GM21381 (cell line): ENCODE data around the gene MCOLN1.

ENCODE experiments used
- ATAC-seq: cut with Tn5 transposase; IDR thresholded peaks from one replicate; pipeline ENCODE4 v1.9.1; 2021; ENCODE audit warnings: mild to moderate bottlenecking, moderate library complexity; ENCODE audit not compliant: unreplicated experiment

The MCOLN1 gene

GRCh38 chr19:7541828-7542443, 19.5 kb downstream of the MCOLN1 start:
- ATAC-seq = no peak

DNA sequence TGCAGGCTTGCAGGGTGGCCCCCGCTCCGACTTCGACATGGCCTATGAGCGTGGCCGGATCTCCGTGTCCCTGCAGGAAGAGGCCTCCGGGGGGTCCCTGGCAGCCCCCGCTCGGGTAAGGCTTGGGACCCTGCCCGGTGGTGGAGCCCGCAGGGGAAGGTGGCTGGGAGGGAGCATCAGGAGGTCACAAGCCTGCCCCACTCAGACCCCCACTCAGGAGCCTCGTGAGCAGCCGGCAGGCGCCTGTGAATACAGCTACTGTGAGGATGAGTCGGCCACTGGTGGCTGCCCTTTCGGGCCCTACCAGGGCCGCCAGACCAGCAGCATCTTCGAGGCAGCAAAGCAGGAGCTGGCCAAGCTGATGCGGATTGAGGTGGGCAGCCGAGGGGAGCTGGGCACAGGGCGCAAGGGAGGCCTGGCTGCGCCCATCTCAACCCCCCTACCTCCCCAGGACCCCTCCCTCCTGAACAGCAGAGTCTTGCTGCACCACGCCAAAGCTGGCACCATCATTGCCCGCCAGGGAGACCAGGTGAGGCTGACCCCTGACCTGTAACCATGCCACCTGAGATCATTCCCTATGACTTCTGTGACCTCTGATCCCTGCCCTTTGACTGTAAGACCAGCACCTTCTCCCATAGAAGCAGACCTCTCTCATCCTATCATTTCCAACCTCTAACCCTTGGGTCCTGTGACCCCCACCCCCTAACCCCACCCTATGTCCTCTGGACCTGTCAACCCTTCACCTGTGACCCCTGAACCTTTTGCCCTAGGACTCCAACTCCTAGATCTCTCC, 20.3 kb downstream of the MCOLN1 start:
- ATAC-seq = no peak

GRCh38 chr19:7544626-7545025, 22.2 kb downstream of the MCOLN1 start:
- ATAC-seq = no peak

DNA sequence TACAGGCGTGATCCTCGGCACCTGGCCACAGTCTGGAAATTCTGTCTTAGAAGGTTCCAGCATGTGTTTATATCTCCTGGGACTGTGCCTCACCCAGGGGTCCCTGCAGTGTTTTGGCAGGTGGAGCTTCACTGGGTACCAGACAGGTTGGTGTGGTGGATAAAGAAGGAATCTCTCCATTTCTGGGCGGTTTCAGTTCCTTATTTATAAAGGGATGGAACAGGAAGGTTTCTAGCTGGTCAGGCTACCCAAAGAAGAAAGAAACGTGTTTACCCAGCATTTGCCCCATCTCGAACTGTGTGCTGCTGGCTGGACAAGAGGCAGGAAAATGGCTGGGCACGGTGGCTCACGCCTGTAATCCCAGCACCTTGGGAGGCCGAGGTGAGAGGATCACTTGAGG, 22.9 kb downstream of the MCOLN1 start:
- no peak for ATAC-seq

GRCh38 chr19:7545904-7546303, 23.5 kb downstream of the MCOLN1 start:
- ATAC-seq = no peak

GRCh38 chr19:7547159-7547558, 24.7 kb downstream of the MCOLN1 start:
- ATAC-seq = no peak

GRCh38 chr19:7549429-7550148, 27.2 kb downstream of the MCOLN1 start:
- no peak for ATAC-seq

GRCh38 chr19:7550169-7550770, 27.8 kb downstream of the MCOLN1 start:
- ATAC-seq = no peak

DNA sequence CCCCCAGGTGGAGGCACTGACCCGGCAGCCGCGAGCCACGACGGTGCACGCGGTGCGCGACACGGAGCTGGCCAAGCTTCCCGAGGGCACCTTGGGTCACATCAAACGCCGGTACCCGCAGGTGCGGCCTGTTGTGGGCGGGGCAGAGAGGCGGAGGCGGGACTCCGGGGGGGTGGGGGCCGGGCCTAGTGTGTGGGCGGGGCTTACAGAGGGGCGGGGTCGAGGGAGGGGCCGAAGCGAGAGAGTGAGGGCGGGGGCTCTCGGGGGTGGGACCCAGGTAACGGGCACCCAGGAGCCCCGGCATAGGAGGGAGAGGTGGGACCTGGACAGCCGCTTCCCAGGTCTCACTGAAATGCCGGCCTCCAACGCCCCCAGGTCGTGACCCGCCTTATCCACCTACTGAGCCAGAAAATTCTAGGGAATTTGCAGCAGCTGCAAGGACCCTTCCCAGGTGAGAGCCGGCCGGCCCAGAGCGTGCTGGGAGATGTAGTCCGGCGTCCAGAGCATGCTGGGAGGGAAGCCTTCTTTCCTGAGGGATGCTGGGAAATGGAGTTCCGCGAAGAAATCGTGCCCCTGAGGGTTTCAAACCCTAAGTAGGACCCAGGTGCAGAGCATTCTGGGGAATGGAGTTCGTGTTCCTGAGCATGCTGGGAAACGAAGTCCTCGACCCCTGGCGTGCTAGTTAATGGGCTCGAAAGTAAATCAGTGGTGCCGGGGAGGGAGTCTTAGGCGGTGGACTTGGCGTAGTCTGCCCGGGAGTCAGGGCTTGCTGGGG, 28.8 kb downstream of the MCOLN1 start:
- no peak for ATAC-seq

DNA sequence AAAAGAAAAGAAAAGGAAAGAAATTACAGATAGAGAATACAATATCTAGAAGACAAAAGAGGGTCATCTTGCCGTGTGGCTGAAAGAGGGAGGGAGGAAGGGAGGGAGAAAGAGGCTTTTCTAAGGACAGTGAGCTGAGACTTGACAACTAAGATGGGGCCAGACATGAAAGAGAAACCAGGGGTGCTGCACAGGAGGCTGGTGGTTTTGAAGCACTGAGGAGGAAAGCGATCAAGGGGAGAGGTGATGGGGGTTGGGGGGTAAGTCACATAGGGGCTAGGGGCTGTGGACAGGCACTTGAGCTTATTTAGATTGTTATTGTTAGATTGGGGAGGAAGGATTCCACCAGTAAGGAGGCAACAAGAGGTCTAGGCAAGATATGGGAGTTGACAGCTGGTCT, 30.4 kb downstream of the MCOLN1 start:
- ATAC-seq = no peak

GRCh38 chr19:7554565-7554964, 32.1 kb downstream of the MCOLN1 start:
- ATAC-seq = no peak

DNA sequence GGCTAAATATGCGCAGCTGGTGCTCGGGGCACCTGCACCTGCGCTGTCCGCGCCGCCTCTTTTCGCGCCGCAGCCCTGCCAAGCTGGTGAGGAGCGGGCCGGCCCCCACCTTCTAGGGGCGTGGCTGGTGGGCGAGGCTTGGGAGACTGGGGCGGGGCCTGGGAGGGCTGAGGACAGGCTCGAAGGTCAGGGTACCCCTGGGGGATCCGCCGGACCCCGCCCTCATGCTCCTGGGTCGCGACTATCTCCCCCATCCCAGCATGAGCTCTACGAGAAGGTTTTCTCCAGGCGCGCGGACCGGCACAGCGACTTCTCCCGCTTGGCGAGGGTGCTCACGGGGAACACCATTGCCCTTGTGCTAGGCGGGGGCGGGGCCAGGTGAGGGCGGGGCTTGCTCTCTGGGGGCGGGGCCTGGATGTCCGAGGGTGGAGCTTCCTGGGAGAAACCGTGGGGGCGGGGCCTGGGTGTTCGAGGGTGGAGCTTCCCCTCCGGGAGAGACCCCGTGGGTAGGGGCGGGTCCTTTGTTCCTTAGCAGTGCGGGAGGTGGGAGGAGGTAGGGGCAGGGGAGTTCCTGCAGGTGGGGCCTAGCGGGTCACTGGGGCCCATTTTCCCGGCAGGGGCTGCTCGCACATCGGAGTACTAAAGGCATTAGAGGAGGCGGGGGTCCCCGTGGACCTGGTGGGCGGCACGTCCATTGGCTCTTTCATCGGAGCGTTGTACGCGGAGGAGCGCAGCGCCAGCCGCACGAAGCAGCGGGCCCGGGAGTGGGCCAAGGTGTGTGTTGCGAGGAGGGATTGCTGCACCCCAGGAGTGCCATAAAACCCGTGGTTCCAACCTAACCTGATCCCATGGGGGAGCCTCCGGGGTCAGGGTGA, 32.8 kb downstream of the MCOLN1 start:
- no peak for ATAC-seq

GRCh38 chr19:7556696-7557315, 34.4 kb downstream of the MCOLN1 start:
- no peak for ATAC-seq

DNA sequence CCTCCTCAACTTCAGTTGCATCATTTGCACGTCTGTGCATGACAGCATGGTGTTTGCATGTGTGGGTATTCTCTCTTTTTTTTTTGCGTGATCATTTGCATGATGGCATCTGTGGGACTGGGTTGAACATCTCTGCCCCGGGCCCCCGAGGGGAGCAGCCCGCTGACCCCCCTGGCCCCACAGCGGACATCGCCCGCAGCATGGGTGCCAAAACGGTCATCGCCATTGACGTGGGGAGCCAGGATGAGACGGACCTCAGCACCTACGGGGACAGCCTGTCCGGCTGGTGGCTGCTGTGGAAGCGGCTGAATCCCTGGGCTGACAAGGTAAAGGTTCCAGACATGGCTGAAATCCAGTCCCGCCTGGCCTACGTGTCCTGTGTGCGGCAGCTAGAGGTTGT, 36.2 kb downstream of the MCOLN1 start:
- ATAC-seq = no peak

GRCh38 chr19:7559102-7559501, 36.7 kb downstream of the MCOLN1 start:
- ATAC-seq = no peak

- no peak for ATAC-seq
Measured at GRCh38 chr19:7560255-7560654, 37.8 kb downstream of the MCOLN1 start.

DNA sequence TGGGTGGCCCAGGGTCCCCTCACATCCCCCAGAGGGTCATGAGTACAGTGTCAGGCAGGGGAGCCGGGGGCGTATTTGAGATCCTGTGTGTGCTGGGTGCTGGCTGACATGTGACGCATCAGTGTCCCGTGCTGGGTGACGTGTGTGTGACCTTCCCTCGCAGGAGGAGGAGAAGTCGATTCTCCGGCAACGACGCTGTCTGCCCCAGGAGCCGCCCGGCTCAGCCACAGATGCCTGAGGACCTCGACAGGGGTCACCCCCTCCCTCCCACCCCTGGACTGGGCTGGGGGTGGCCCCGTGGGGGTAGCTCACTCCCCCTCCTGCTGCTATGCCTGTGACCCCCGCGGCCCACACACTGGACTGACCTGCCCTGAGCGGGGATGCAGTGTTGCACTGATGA, 38.9 kb downstream of the MCOLN1 start:
- no peak for ATAC-seq

GRCh38 chr19:7562646-7563393, 40.4 kb downstream of the MCOLN1 start:
- ATAC-seq = no peak

- no peak for ATAC-seq
Measured at GRCh38 chr19:7564866-7565265, 42.4 kb downstream of the MCOLN1 start.
